ENCODE data around the gene TTLL11.

- no peak for TF ChIP-seq POLR2A (IDR thresholded peaks at IDR 0.05; ENCODE audit: low read depth, low read length)
- no peak for TF ChIP-seq POLR2AphosphoS5 (IDR thresholded peaks at IDR 0.05; ENCODE audit: low read depth, low read length)
- TF ChIP-seq TAF1 (IDR thresholded peaks at IDR 0.05; ENCODE audit: low read depth, low read length): no peak
- TF ChIP-seq SPI1 (IDR thresholded peaks at IDR 0.05; ENCODE audit: low read depth, low read length): no peak
Observed at GRCh38 chr9:121778252-121779225, 314.6 kb downstream of the TTLL11 start.

Measured in GM12891 (cell line).